Panc1 (cell line): ENCODE results near the gene KRTAP10-10.

Experiments used
- POLR2AphosphoS5 ChIP-seq: IDR thresholded peaks from 2 replicates; pipeline ENCODE4 v1.6.1; 2012; ENCODE audit warnings: mild to moderate bottlenecking, low read depth, low read length, moderate library complexity
- SIN3A ChIP-seq: IDR thresholded peaks from 2 replicates; pipeline ENCODE4 v1.6.1; 2012; ENCODE audit warnings: low read depth, mild to moderate bottlenecking, low read length, moderate library complexity, borderline replicate concordance; ENCODE audit not compliant: insufficient read depth
- TCF7L2 ChIP-seq: IDR thresholded peaks from 2 replicates; pipeline ENCODE4 v1.6.1; 2011; ENCODE audit warnings: mild to moderate bottlenecking, low read depth, low read length, inconsistent platforms
- TF ChIP-seq, protein P1 (sequence below): fragments of 450-650 bp; IDR thresholded peaks from 2 replicates; pipeline ENCODE4 v1.5.1; 2017; ENCODE audit warnings: mild to moderate bottlenecking
- TF ChIP-seq, protein P2 (sequence below), 2 experiments: IDR thresholded peaks; 2 replicates each; pipeline ENCODE4 v1.6.1; 2011 to 2012; ENCODE audit warnings: low read depth in 2 of 2, control low read depth in 1 of 2, low read length in 1 of 2, mild to moderate bottlenecking in 1 of 2, moderate library complexity in 1 of 2; ENCODE audit not compliant: insufficient read depth in 1 of 2

DNA sequence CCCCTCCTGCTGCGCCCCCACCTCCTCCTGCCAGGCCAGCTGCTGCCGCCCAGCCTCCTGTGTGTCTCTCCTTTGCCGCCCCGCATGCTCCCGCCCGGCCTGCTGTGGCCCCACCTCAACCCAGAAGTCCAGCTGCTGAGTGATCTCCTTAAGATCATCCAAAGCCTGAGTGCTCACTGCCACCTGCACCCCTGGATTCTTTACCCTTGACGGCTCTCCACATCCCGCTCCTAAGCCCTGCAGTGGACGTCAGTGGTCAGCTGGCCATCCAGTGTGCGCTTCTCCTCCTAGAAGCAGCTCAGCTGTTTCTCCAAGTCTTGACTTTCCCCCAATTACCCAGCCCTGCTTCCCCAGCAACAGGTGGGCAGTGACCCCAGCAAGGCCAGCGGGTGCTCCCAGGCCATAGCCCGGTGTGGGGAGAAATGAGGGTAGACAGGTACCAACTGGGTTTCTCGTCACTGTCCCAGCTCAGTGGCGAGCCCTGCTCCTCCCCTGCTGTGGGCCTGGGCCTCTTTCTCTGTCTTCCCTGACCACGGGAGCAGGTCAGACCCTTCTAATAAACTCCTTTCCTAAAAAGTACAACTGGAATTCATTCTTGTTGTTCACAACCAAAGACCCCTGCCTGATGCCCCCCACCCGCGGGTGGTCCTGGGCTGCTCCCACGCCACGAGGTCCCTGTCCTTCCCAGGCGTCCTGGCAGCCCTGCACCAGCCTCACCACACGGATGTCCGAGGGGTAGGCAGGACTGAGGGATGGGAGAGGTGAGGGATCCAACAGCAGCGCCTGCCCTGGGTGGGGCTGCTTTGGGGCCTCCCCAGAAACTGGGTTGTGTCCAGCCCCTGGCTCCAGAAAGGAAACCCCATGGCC, 35.3 kb upstream of the KRTAP10-10 start:
- TF ChIP-seq, protein P1, sequence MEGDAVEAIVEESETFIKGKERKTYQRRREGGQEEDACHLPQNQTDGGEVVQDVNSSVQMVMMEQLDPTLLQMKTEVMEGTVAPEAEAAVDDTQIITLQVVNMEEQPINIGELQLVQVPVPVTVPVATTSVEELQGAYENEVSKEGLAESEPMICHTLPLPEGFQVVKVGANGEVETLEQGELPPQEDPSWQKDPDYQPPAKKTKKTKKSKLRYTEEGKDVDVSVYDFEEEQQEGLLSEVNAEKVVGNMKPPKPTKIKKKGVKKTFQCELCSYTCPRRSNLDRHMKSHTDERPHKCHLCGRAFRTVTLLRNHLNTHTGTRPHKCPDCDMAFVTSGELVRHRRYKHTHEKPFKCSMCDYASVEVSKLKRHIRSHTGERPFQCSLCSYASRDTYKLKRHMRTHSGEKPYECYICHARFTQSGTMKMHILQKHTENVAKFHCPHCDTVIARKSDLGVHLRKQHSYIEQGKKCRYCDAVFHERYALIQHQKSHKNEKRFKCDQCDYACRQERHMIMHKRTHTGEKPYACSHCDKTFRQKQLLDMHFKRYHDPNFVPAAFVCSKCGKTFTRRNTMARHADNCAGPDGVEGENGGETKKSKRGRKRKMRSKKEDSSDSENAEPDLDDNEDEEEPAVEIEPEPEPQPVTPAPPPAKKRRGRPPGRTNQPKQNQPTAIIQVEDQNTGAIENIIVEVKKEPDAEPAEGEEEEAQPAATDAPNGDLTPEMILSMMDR = no peak
- TF ChIP-seq TCF7L2 (no peak), POLR2AphosphoS5 (no peak), SIN3A (no peak)
- TF ChIP-seq, protein P2, sequence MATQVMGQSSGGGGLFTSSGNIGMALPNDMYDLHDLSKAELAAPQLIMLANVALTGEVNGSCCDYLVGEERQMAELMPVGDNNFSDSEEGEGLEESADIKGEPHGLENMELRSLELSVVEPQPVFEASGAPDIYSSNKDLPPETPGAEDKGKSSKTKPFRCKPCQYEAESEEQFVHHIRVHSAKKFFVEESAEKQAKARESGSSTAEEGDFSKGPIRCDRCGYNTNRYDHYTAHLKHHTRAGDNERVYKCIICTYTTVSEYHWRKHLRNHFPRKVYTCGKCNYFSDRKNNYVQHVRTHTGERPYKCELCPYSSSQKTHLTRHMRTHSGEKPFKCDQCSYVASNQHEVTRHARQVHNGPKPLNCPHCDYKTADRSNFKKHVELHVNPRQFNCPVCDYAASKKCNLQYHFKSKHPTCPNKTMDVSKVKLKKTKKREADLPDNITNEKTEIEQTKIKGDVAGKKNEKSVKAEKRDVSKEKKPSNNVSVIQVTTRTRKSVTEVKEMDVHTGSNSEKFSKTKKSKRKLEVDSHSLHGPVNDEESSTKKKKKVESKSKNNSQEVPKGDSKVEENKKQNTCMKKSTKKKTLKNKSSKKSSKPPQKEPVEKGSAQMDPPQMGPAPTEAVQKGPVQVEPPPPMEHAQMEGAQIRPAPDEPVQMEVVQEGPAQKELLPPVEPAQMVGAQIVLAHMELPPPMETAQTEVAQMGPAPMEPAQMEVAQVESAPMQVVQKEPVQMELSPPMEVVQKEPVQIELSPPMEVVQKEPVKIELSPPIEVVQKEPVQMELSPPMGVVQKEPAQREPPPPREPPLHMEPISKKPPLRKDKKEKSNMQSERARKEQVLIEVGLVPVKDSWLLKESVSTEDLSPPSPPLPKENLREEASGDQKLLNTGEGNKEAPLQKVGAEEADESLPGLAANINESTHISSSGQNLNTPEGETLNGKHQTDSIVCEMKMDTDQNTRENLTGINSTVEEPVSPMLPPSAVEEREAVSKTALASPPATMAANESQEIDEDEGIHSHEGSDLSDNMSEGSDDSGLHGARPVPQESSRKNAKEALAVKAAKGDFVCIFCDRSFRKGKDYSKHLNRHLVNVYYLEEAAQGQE (IDR thresholded peaks at IDR 0.05; ENCODE audit: insufficient read depth in 1 of 2, low read depth in 2 of 2, low read length in 1 of 2) = no peak
